ENCODE measurements around the gene NR1D1.

The NR1D1 gene

GRCh38 chr17:40065769-40066510 lies 34.4 kb downstream of the NR1D1 start:
- TF ChIP-seq CTCF (conservative IDR thresholded peaks at IDR 0.05) (no peak), ZFX (IDR thresholded peaks at IDR 0.05) (no peak)
- no peak overlapping the region for H3K27ac ChIP-seq

GRCh38 chr17:40064971-40065768 lies 35.2 kb downstream of the NR1D1 start:
- TF ChIP-seq CTCF (conservative IDR thresholded peaks at IDR 0.05) = no peak
- no peak for TF ChIP-seq ZFX (IDR thresholded peaks at IDR 0.05)
- no peak overlapping the region for H3K27ac ChIP-seq

GRCh38 chr17:40063901-40064531 lies 36.4 kb downstream of the NR1D1 start:
- H3K27ac ChIP-seq = peak overlapping the region; percentile 85
- TF ChIP-seq ZFX (IDR thresholded peaks at IDR 0.05) (no peak), CTCF (conservative IDR thresholded peaks at IDR 0.05) (no peak)

- H3K27ac ChIP-seq = peak overlapping the region; percentile 85
- peak; percentile 55; the same call in 1 of the 2 replicates for TF ChIP-seq ZFX (IDR thresholded peaks at IDR 0.05)
- no peak for TF ChIP-seq CTCF (conservative IDR thresholded peaks at IDR 0.05)
These were observed 37.1 kb downstream of the NR1D1 start for GRCh38 chr17:40063187-40063771.

GRCh38 chr17:40062329-40063186 lies 37.8 kb downstream of the NR1D1 start, which contains the start of gene THRA:
THRA (plus strand) TSS chr17:40062965; CDS start chr17:40074489, 11,524 bp downstream.
- peak; percentile 72 for TF ChIP-seq CTCF (conservative IDR thresholded peaks at IDR 0.05)
- no peak for TF ChIP-seq ZFX (IDR thresholded peaks at IDR 0.05)
- H3K27ac ChIP-seq = peak within 1 kb of the TSS; percentile 85

GRCh38 chr17:40061609-40062038 lies 38.8 kb downstream of the NR1D1 start:
- no peak for TF ChIP-seq ZFX (IDR thresholded peaks at IDR 0.05)
- no peak for TF ChIP-seq CTCF (conservative IDR thresholded peaks at IDR 0.05)
- H3K27ac ChIP-seq = no peak overlapping the region
